ENCODE results near the gene SEM1.
"Not testable (repeated sequence)": the region's sequence is repeated elsewhere in the genome, so short reads cannot be mapped to it uniquely, and the experiment has no call there.

The SEM1 gene

GRCh38 chr7:96709381-96710228, at the start of gene SEM1:
Gene SEM1 (minus strand): TSS chr7:96709846. CDS start chr7:96709763, 83 bp downstream.
- DNase-seq = peak; percentile 89

- not testable (repeated sequence) for DNase-seq
Measured at GRCh38 chr7:96757880-96758279, 48.2 kb upstream of the SEM1 start.

- no peak for DNase-seq
Measured at GRCh38 chr7:96747418-96747940, 37.8 kb upstream of the SEM1 start.

- no peak for DNase-seq
Measured at GRCh38 chr7:96740130-96740529, 30.5 kb upstream of the SEM1 start.

- DNase-seq = peak; percentile 11
Measured at GRCh38 chr7:96739609-96740008, 30.0 kb upstream of the SEM1 start.

DNA sequence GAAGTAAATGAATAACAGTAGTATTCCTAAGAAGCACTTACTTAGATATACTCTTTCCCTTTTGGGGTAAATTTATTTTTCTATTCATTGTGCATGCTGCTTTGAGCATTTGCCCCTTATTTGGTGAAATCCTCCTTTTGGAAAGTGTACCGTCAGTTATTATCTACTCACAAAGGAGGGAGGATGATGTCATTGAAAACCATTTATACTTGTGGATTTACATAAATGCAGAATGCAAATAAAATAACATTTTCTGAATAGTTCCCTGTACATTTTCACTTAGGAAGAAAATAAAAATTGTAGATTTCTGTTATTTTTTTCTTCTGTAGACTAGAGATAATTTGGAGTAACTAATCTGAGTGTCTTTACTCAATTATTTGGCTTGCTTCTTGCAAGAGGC, 29.5 kb upstream of the SEM1 start:
- DNase-seq = no peak

DNA sequence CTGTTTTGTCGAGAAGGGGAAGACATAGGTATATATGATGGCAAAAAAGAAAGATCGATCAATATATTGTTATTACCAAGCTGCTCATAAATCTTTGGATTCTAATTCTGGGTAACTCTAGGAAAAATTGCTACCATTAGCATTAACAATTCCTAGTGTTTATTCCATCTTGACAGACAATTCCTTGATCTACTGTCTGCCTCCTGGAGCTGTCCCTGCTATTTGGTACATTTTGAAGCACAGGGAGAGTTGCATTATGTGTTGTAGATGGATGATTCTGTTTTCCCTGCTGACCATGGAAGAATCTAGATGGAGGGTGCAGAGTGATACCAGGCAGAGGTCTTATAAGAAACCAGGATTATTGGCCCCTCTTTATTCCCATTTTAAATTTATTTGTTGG, 29.1 kb upstream of the SEM1 start:
- DNase-seq = no peak

- no peak for DNase-seq
Measured at GRCh38 chr7:96737545-96738050, 28.0 kb upstream of the SEM1 start.

DNA sequence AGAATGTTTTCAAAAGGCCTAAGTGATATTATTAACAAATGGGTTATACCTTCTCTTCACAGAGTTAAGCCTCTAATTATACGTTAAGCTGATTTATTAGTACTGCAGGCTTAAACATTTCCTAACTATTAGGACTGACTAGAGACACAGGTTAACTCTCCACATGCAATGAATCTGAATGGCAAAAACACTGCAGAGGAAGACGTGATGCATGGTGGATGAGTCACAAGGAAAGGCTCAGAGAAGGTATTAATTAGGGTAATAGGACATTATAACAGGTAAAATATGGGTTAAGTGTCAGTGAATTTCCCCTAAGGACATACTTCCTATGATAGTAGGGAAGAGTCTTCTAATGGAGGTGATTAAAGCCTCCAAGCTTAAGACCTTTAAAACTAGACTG, 24.7 kb upstream of the SEM1 start:
- peak; percentile 84 for DNase-seq

DNA sequence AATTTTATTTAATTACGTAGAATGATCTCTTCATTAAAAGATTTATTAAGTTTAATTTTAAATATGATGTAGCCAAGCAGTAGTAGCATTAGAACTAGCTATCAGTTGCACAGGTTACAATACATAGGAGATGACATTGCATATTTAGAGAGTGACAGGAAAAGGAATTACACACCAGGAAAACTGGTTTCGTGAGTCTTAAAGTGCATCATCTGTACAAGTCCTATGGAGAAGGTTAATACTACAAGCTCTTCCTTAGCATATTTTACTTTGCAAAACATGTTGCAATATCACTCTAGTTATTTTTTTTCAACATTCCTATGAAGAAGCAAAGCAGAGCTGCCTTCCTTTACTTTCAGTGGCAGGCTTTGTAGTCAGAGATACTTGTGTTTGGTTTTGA, 20.2 kb upstream of the SEM1 start:
- DNase-seq = no peak

DNA sequence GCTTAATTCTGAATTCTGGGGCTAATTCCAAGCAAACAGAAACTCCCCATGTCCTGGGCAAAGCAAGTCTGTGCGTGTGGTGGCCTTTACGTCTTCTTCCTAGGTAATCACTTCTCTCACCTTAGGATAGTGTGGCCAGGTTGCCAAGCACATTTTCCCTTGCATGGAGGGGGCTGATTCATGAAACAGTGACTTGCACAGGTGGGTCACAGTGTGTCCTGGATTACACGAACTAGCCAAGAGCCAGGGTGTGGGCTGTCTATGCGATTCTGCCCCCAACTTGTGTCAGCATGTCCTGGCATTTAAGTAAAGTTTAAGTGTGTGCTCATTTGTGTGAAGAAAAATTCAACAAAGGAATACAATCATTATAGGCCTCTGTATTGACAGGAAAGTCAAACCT, 18.5 kb upstream of the SEM1 start:
- no peak for DNase-seq

DNA sequence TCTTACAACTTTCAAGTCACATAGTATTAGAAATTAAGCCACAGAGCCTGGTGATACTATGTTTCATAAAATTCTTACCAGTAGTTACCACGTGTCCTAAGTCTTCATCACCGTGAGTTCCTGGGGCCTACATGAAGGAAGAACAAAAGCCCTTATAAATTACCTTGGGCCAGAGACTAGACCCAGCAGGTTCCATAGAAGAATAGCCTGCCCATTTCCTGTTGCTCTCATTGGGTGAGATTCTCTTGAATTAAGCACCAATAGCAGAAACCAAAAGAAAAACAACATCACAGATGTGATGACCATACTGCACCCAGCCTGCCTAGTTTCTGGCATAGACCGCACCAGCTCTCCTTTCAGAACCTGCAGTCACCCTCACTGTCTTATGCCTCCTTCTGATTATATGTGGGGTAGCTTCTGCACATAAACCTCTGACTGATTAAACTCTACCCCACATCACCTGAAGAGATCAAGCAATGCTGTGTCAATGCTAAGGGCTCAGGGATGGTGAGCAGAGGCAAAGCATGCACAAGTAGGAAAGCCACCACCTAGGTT, 18.0 kb upstream of the SEM1 start:
- DNase-seq = no peak

DNA sequence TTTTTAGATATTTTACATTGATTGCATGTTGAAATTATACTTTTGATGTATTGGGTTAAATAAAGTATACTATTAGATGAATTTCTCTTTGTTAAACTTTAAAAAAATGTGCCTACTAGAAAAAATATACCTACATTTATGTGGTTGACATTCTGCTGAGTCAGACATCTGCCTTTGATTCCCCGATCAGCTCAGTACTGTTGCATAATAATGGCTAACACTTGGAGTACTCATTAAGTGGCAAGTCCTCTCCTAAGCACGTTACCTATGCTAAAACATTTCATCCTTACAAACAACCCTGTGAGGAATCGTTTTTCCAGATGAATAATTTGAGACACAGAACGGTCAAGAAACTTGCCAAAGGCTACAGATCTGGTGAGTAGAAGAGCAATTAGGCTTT, 14.0 kb upstream of the SEM1 start:
- DNase-seq = no peak

GRCh38 chr7:96722928-96723327, 13.3 kb upstream of the SEM1 start:
- DNase-seq = not testable (repeated sequence)

DNA sequence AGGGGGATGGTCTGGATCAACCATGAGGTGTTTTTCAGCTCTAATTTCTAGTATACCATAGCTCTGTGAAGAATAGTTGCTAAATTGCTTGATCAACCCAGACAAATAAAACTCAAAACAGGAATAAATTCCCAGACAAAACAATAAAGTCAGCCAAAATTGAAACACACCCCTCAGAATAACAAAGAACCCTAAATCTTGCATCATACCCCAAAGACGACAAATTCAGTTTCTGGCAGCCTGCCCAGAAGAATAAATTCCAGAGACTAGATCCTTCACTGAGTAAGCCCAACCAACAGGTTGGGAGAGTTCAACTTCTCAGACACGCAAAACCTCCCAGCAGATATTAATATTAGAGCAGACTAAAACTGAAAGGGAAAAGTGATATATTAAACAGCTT, 11.2 kb upstream of the SEM1 start:
- no peak for DNase-seq

DNA sequence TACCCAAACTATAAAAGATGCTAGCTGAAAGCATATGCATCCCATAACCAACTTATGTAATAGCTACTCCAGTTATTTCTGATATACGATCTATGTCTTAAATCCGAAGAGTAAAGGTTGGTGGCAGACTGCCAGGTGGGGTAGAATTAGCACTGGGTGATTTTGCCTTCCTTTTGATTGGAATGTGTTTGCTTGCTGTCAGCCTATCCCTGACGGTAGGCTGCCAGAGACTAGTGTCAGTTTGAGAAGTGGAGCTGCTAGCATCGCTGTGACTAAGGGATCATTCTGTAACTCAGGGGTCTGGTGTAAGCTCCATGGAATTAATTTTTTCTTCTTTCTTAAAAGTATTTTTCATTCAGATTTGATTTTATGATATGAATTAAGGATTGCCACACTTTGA, 9.5 kb upstream of the SEM1 start:
- DNase-seq = no peak

GRCh38 chr7:96718107-96719003, 8.7 kb upstream of the SEM1 start:
- no peak for DNase-seq

DNA sequence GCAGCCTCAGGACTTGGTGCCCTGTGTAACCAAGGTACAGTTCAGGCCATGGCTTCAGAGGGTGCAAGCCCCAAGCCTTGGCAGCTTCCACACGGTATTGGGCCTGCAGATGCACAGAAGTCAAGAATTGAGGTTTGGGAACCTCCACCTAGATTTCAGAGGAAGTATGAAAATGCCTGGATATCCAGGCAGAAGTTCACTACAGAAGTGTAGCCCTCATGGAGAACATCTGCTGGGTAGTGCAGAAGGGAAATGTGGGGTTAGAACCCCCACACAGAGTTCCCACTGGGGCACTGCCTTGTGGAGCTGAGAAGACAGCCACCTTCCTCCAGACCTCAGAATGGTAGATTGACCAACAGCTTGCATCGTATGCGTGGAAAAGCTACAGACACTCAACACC, 3.4 kb upstream of the SEM1 start:
- no peak for DNase-seq

DNA sequence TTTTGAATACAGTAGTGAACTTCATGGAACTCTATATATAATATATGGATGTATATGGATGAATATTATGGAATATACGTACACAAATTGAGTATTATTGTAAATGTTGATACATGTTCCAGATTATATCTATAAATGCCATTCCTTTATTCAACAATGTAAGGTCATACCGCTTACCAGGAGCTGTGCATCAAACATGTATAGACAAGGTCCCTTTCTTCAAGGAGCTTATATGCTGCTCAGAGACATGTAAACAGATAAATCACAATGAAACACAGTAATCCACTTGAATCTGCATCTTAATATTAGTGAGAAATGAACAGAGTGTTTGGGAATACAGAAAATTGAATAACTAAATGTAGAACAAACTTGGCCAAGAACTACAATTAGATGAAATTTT, 898 bp upstream of the SEM1 start:
- DNase-seq = no peak

GRCh38 chr7:96708872-96709271, 774 bp downstream of the SEM1 start:
- no peak for DNase-seq

GRCh38 chr7:96707901-96708774, 1.5 kb downstream of the SEM1 start:
- no peak for DNase-seq

DNA sequence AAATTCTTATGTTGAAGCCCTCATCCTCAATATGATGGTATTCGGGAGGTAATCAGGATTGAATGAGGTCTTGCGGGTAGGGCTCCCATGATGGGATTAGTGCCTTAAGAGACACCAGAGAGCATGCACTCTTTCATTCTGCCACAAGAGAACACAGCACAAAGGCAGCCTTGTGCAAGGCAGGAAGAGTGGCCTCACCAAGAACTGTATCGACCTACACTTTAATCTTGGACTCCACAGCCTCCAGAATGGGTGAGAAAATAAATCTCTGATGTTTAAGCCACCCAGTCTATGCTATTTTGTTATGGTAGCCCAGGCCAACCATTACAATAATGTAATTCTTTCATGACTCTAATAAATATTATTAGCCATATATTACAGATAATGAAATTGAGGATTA, 8.4 kb downstream of the SEM1 start:
- DNase-seq = no peak

Measured in NCI-H2227 treated with DMSO at 0.1 percent for 48 hours (cell line).